ES-I3 (cell line): ENCODE results near the gene CCBE1.

ENCODE experiments used
- H3K36me3 ChIP-seq: 2 replicates; pipeline ENCODE4 v1.6.1; 2013; ENCODE audit warnings: mild to moderate bottlenecking, low read length, control low read depth, moderate library complexity; ENCODE audit not compliant: insufficient read depth
- H3K4me1 ChIP-seq: 2 replicates; pipeline ENCODE4 v1.6.1; 2013; ENCODE audit warnings: mild to moderate bottlenecking, control low read depth, low read length; ENCODE audit not compliant: insufficient read depth
- H3K9ac ChIP-seq: 2 replicates; pipeline ENCODE4 v1.6.1; 2013; ENCODE audit warnings: low read depth, mild to moderate bottlenecking, low read length, moderate library complexity
- H3K9me3 ChIP-seq: 2 replicates; pipeline ENCODE4 v1.6.1; 2013; ENCODE audit warnings: mild to moderate bottlenecking, low read length, moderate library complexity; ENCODE audit not compliant: control insufficient read depth, insufficient read depth

The CCBE1 gene

DNA sequence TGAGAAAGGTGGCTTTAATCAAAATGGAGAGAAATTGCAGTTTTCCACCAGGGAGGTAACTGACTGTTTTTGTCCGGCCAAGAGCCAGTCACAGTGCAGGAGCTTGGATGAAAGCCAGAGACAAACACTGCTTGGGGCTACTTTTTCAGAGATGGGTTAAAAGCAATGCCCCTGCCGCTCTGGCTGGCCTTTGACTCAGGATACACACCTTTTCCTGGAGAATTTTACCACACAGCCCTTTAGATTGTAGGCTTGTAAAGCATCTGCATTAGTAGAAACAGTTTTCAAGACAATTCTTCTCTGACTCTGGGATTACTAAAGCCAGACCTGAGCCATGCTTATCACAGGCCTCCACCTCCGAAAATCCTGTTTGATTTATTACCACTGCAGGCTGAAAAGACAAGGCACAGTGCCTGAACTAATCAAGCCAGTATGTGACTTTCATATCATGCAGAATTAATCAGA lies 79.7 kb downstream of the CCBE1 start:
- H3K9me3 ChIP-seq = no peaks in the 10 kb centered on the region
- no peaks in the 10 kb centered on the region for H3K36me3 ChIP-seq
- H3K4me1 ChIP-seq = no peaks in the 10 kb centered on the region

GRCh38 chr18:59616501-59616900 lies 80.7 kb downstream of the CCBE1 start:
- H3K9me3 ChIP-seq = no peaks in the 10 kb centered on the region
- H3K36me3 ChIP-seq = no peaks in the 10 kb centered on the region
- H3K4me1 ChIP-seq = no peaks in the 10 kb centered on the region
- H3K9ac ChIP-seq = no peak overlapping the region

More for the DNA sequence above, 79.7 kb downstream of the CCBE1 start:
- no peak overlapping the region for H3K9ac ChIP-seq

DNA sequence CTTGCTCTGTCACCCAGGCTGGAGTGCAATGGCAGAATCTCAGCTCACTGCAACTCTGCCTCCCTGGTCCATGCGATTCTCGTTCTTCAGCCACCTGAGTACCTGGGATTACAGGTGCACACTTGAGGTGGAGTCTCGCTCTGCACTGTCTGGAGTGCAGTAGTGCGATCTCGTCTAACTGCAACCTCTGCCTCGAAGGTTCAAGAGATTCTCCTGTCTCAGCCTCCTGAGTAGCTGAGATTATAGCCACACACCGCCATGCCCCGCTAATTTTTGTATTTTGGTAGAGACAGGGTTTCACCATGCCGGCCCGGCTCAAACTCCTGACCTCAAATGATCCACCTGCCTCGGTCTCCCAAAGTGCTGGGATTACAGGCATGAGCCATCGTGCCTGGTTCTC lies 83.3 kb downstream of the CCBE1 start:
- H3K36me3 ChIP-seq = no peaks in the 10 kb centered on the region
- no peaks in the 10 kb centered on the region for H3K4me1 ChIP-seq
- H3K9me3 ChIP-seq = no peaks in the 10 kb centered on the region; the same call in 1 of the 2 replicates
- H3K9ac ChIP-seq = no peak overlapping the region

DNA sequence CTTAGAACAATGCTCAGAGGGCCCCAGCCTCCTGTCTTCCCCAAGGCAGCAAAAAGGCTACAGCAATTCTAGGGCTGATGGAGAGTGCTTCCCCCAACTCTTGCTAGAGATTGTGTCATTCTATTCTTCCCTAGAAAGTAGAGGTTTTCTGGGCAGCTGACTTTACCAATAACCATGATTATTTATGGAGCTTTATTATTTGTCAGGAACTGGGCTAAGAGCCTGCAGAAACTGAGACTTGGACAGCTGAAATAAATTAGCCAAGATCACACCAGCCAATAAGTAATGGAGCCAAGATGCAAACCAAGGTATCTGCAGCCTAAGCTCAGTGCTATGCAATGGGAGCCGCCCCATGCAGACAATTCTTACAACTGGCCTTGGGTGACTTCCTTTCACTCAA lies 84.8 kb downstream of the CCBE1 start:
- Histone ChIP-seq H3K9me3 (no peaks in the 10 kb centered on the region; the same call in 1 of the 2 replicates), H3K9ac (no peak overlapping the region), H3K36me3 (no peaks in the 10 kb centered on the region), H3K4me1 (no peaks in the 10 kb centered on the region)

- H3K36me3 ChIP-seq = no peaks in the 10 kb centered on the region
- no peaks in the 10 kb centered on the region for H3K4me1 ChIP-seq
- no peaks in the 10 kb centered on the region; the same call in 1 of the 2 replicates for H3K9me3 ChIP-seq
- no peak overlapping the region for H3K9ac ChIP-seq
Measured at GRCh38 chr18:59610546-59611140, 86.6 kb downstream of the CCBE1 start.

GRCh38 chr18:59609654-59610053 lies 87.6 kb downstream of the CCBE1 start:
- no peaks in the 10 kb centered on the region; the same call in 1 of the 2 replicates for H3K9me3 ChIP-seq
- no peaks in the 10 kb centered on the region for H3K36me3 ChIP-seq
- no peaks in the 10 kb centered on the region for H3K4me1 ChIP-seq
- H3K9ac ChIP-seq = no peak overlapping the region

- Histone ChIP-seq H3K4me1 (no peaks in the 10 kb centered on the region), H3K36me3 (no peaks in the 10 kb centered on the region), H3K9ac (no peak overlapping the region), H3K9me3 (no peaks in the 10 kb centered on the region; the same call in 1 of the 2 replicates)
Measured at GRCh38 chr18:59607471-59607870, 89.8 kb downstream of the CCBE1 start.

- no peaks in the 10 kb centered on the region; the same call in 1 of the 2 replicates for H3K9me3 ChIP-seq
- no peaks in the 10 kb centered on the region for H3K4me1 ChIP-seq
- H3K36me3 ChIP-seq = no peaks in the 10 kb centered on the region
- no peak overlapping the region for H3K9ac ChIP-seq
Measured at GRCh38 chr18:59607078-59607379, 90.2 kb downstream of the CCBE1 start.

- no peak overlapping the region for H3K9ac ChIP-seq
- no peaks in the 10 kb centered on the region for H3K36me3 ChIP-seq
- H3K4me1 ChIP-seq = no peaks in the 10 kb centered on the region
- no peaks in the 10 kb centered on the region; the same call in 1 of the 2 replicates for H3K9me3 ChIP-seq
Measured at GRCh38 chr18:59606193-59607077, 90.8 kb downstream of the CCBE1 start.

DNA sequence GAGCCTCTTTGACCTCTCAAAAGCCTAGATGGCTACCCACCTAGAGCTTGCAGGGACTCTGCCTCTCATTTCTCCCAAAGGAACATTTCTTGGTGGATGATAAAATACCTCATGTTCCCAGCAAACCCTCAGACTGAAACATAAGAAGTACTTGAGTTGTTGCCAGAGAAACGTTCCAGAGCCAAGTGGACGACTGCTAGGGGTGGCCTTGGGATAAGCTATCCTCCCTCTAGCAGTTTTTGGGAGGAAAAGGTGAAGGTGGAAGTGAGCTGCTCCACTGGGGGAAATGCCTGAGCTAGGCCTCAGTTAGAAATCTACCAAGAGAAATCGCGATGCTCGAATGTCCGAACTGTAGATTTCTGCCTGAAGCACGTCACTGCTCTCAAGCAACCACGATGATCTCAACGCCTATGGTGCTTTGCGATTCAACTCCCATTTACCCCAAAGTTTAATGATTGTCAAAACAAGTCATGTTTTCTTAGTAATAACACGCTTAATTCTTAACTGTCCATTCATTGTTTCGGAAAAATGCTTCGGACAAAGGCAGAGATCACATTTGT lies 91.5 kb downstream of the CCBE1 start:
- Histone ChIP-seq H3K4me1 (no peaks in the 10 kb centered on the region), H3K36me3 (no peaks in the 10 kb centered on the region), H3K9me3 (no peaks in the 10 kb centered on the region; the same call in 1 of the 2 replicates), H3K9ac (no peak overlapping the region)

GRCh38 chr18:59604877-59605276 lies 92.3 kb downstream of the CCBE1 start:
- no peak overlapping the region for H3K9ac ChIP-seq
- no peaks in the 10 kb centered on the region; the same call in 1 of the 2 replicates for H3K9me3 ChIP-seq
- H3K36me3 ChIP-seq = no peaks in the 10 kb centered on the region
- H3K4me1 ChIP-seq = no peaks in the 10 kb centered on the region

DNA sequence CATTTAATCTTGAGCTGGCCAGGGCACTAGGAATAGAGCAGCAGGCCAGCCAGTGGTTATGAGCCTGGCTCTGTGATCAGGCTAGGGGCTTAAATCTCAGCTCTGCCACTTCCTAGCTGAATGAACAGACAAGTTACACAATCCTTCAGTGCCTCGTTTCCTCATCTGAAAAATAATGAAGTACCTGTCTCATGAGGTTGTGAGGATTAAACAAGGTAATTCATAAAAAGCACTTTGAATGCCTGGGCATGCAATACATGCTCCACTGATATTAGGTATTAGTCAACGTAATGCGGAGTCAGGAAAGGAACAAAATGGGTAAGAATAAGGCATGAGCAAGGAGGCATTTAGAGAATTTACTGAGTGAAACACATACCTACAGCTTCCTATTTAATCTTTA lies 100.2 kb downstream of the CCBE1 start:
- no peaks in the 10 kb centered on the region for H3K9me3 ChIP-seq

GRCh38 chr18:59593291-59593717 lies 103.9 kb downstream of the CCBE1 start:
- Histone ChIP-seq H3K9me3 (no peaks in the 10 kb centered on the region), H3K9ac (no peak overlapping the region), H3K36me3 (no peaks in the 10 kb centered on the region), H3K4me1 (no peaks in the 10 kb centered on the region)

More for the DNA sequence above, 100.2 kb downstream of the CCBE1 start:
- Histone ChIP-seq H3K4me1 (no peaks in the 10 kb centered on the region), H3K36me3 (no peaks in the 10 kb centered on the region), H3K9ac (no peak overlapping the region)

GRCh38 chr18:59592624-59593023 lies 104.6 kb downstream of the CCBE1 start:
- no peaks in the 10 kb centered on the region for H3K36me3 ChIP-seq
- H3K9me3 ChIP-seq = no peaks in the 10 kb centered on the region
- no peak overlapping the region for H3K9ac ChIP-seq
- no peaks in the 10 kb centered on the region for H3K4me1 ChIP-seq
